GM19397 (cell line): ENCODE measurements around the gene REELD1.

Source experiments
- ATAC-seq: cut with Tn5 transposase; IDR thresholded peaks from one replicate; pipeline ENCODE4 v1.9.1; 2021; ENCODE audit warnings: mild to moderate bottlenecking, moderate library complexity; ENCODE audit not compliant: unreplicated experiment

Gene REELD1

GRCh38 chr4:146224326-146224966 lies 10.1 kb downstream of the REELD1 start:
- ATAC-seq = no peak

GRCh38 chr4:146229406-146229805 lies 15.1 kb downstream of the REELD1 start:
- ATAC-seq = no peak

- no peak for ATAC-seq
Observed at GRCh38 chr4:146232131-146232722, 17.9 kb downstream of the REELD1 start.

- ATAC-seq = no peak
Observed at GRCh38 chr4:146235654-146236177, 21.4 kb downstream of the REELD1 start.

GRCh38 chr4:146236216-146236615 lies 21.9 kb downstream of the REELD1 start:
- ATAC-seq = no peak

GRCh38 chr4:146237092-146237491 lies 22.8 kb downstream of the REELD1 start:
- ATAC-seq = no peak

GRCh38 chr4:146238107-146238506 lies 23.8 kb downstream of the REELD1 start:
- no peak for ATAC-seq

- peak; percentile 72 for ATAC-seq
Observed at GRCh38 chr4:146243141-146243882, 29.0 kb downstream of the REELD1 start.

- no peak for ATAC-seq
Observed at GRCh38 chr4:146243883-146244277, 29.5 kb downstream of the REELD1 start.

GRCh38 chr4:146244496-146244895 lies 30.2 kb downstream of the REELD1 start:
- no peak for ATAC-seq

- ATAC-seq = no peak
Observed at GRCh38 chr4:146245246-146245645, 30.9 kb downstream of the REELD1 start.

- no peak for ATAC-seq
Observed at GRCh38 chr4:146245850-146246249, 31.5 kb downstream of the REELD1 start.

- ATAC-seq = no peak
Observed at GRCh38 chr4:146246381-146246780, 32.0 kb downstream of the REELD1 start.

GRCh38 chr4:146247356-146247755 lies 33.0 kb downstream of the REELD1 start:
- no peak for ATAC-seq

GRCh38 chr4:146252969-146253611 lies 38.8 kb downstream of the REELD1 start:
- no peak for ATAC-seq

GRCh38 chr4:146255463-146255862 lies 41.1 kb downstream of the REELD1 start:
- ATAC-seq = no peak

- no peak for ATAC-seq
Observed at GRCh38 chr4:146255874-146256273, 41.5 kb downstream of the REELD1 start.

- ATAC-seq = no peak
Observed at GRCh38 chr4:146256328-146256727, 42.0 kb downstream of the REELD1 start.

GRCh38 chr4:146257511-146257910 lies 43.2 kb downstream of the REELD1 start:
- no peak for ATAC-seq

- ATAC-seq = no peak
Observed at GRCh38 chr4:146260521-146260920, 46.2 kb downstream of the REELD1 start.

- no peak for ATAC-seq
Observed at GRCh38 chr4:146261041-146261440, 46.7 kb downstream of the REELD1 start.
